HepG2 (cell line): ENCODE results near the gene CAPN11. TPM values are rescaled to one million over a fixed set of nuclear protein-coding genes. Genes with fewer than 3 reads are reported as not detected.

Experiments used
- ARID3A ChIP-seq: IDR thresholded peaks from 2 replicates; pipeline ENCODE4 v1.6.1; 2012; ENCODE audit warnings: low read depth, low read length, improper control_type of control experiment
- E2F1 ChIP-seq: sonication (generic); formaldehyde crosslinking; IDR thresholded peaks from 2 replicates; pipeline ENCODE4 v1.5.0; 2020; ENCODE audit warnings: missing genetic modification reagents
- ETS1 ChIP-seq: sonication (generic); formaldehyde crosslinking; IDR thresholded peaks from 2 replicates; pipeline ENCODE4 v1.4.0; 2020; ENCODE audit warnings: missing genetic modification reagents
- GMEB2 ChIP-seq: IDR thresholded peaks from 2 replicates; pipeline ENCODE4 v1.6.1; 2016; ENCODE audit warnings: missing biosample characterization, missing genetic modification reagents, low read depth
- MYPOP ChIP-seq: sonication (generic); formaldehyde crosslinking; IDR thresholded peaks from 2 replicates; pipeline ENCODE4 v1.8.1; 2023; ENCODE audit warnings: mild to moderate bottlenecking, moderate library complexity, missing genetic modification reagents
- THAP8 ChIP-seq: sonication (generic); formaldehyde crosslinking; IDR thresholded peaks from 2 replicates; pipeline ENCODE4 v1.5.1; 2020; ENCODE audit warnings: missing genetic modification reagents, mild to moderate bottlenecking, borderline replicate concordance
- ZFP37 ChIP-seq: sonication (generic); formaldehyde crosslinking; IDR thresholded peaks from 2 replicates; pipeline ENCODE4 v1.4.0; 2020; ENCODE audit warnings: missing genetic modification reagents, borderline replicate concordance
- ZMYM3 ChIP-seq: sonication (generic); formaldehyde crosslinking; IDR thresholded peaks from 2 replicates; pipeline ENCODE4 v1.5.1; 2020; ENCODE audit warnings: mild to moderate bottlenecking, missing genetic modification reagents
- ZNF225 ChIP-seq: sonication (generic); formaldehyde crosslinking; IDR thresholded peaks from 2 replicates; pipeline ENCODE4 v1.4.0; 2020; ENCODE audit warnings: mild to moderate bottlenecking, missing genetic modification reagents
- ZNF264 ChIP-seq: sonication (generic); formaldehyde crosslinking; IDR thresholded peaks from 2 replicates; pipeline ENCODE4 v1.4.0; 2020; ENCODE audit warnings: missing genetic modification reagents
- ZNF329 ChIP-seq: sonication (generic); formaldehyde crosslinking; IDR thresholded peaks from 2 replicates; pipeline ENCODE4 v1.9.0; 2021; ENCODE audit warnings: low read depth, mild to moderate bottlenecking, missing genetic modification reagents
- ZNF441 ChIP-seq: sonication (generic); formaldehyde crosslinking; IDR thresholded peaks from 2 replicates; pipeline ENCODE4 v1.7.0; 2021; ENCODE audit warnings: missing genetic modification reagents, borderline replicate concordance
- ZNF460 ChIP-seq: sonication (generic); formaldehyde crosslinking; IDR thresholded peaks from 2 replicates; pipeline ENCODE4 v1.5.1; 2020; ENCODE audit warnings: missing genetic modification reagents, mild to moderate bottlenecking, borderline replicate concordance
- ZNF644 ChIP-seq: IDR thresholded peaks from 2 replicates; pipeline ENCODE4 v1.6.1; 2016; ENCODE audit warnings: low read depth
- ZNF691 ChIP-seq: sonication (generic); formaldehyde crosslinking; IDR thresholded peaks from 2 replicates; pipeline ENCODE4 v1.4.0; 2020; ENCODE audit warnings: missing genetic modification reagents, low read depth, mild to moderate bottlenecking, borderline replicate concordance
- polyA plus RNA-seq, 8 experiments: library from polyadenylated mRNA; depleted of rRNA in 3 of 8; stranded (reverse) in 7 of 8; unstranded in 1 of 8; fragments of >200 nt; fragmentation: Illumina TruSeq in 4 of 8; extraction: Trizol in 4 of 8; gene quantifications; 2 replicates each; pipeline versions ENCODE4 v1.2.1 to v1.2.3, GENCODE V29; 2011 to 2016; ENCODE audit warnings: low read depth in 4 of 8, missing spikeins in 1 of 8, mixed read lengths in 1 of 8; ENCODE audit not compliant: insufficient read depth in 1 of 8
- total RNA-seq, 5 experiments: library from RNA; depleted of rRNA; stranded (reverse); fragments of >200 nt; fragmentation: Illumina TruSeq; extraction: Trizol; gene quantifications; 2 replicates each; pipeline ENCODE4 v1.2.3, GENCODE V29; 2016; ENCODE audit warnings: low read depth in 1 of 5

CAPN11 gene
- total and polyA plus RNA-seq, 2 of the 13 experiments (the other 11 are each of a cell fraction or from before 2014, with no cell fraction given) = 0.07 to 0.11 TPM

GRCh38 chr6:44156494-44157151, 2.0 kb upstream of the CAPN11 start (continued):
- TF ChIP-seq ZNF460 (no peak; the same call in 1 of the 2 replicates), ZFP37 (CRISPR knock-in tag) (no peak), ETS1 (no peak), E2F1 (CRISPR knock-in tag) (peak; percentile 79), ZNF329 (CRISPR knock-in tag) (no peak), THAP8 (CRISPR knock-in tag) (peak; percentile 78; the same call in 1 of the 2 replicates), GMEB2 (CRISPR knock-in tag) (no peak), ZMYM3 (CRISPR knock-in tag) (peak; percentile 91), MYPOP (CRISPR knock-in tag) (peak; percentile 72), ZNF691 (CRISPR knock-in tag) (peak; percentile 70; the same call in 1 of the 2 replicates), ZNF225 (CRISPR knock-in tag) (peak; percentile 64; the same call in 1 of the 2 replicates), ARID3A (0 out of 2 replicates have a peak, but pooled peaks have one; percentile 40), ZNF264 (CRISPR knock-in tag) (peak; percentile 95), ZNF644 (CRISPR knock-in tag) (peak; percentile 84), ZNF441 (CRISPR knock-in tag) (peak; percentile 64; the same call in 1 of the 2 replicates)
